PC-3 (cell line): ENCODE results near the gene RNU6-1. TPM values are rescaled to one million over a fixed set of nuclear protein-coding genes. Genes with fewer than 3 reads are reported as not detected.

ENCODE experiments used
- ATAC-seq: fragments of 200-7000 bp; cut with Tn5 transposase; 2 replicates; pipeline ENCODE4 v1.9.1; 2020; ENCODE audit warnings: mild to moderate bottlenecking, moderate library complexity
- BruUV-seq: library from RNA; stranded (reverse); fragments of 400-500 nt; replicated peaks from 2 replicates; lab custom pipeline; 2021; lab: Mats Ljungman, UMichigan
- CTCF ChIA-PET: fragments of 300-600 bp; sonication (Branson Sonifier 250); formaldehyde crosslinking; loops from one replicate; lab custom pipeline; 2022; ENCODE audit warnings: antibody characterized with exemption; lab: Charles Lee
- POLR2A ChIA-PET: fragments of 300-600 bp; sonication (Branson Sonifier 250); formaldehyde crosslinking; loops from one replicate; lab custom pipeline; 2022; ENCODE audit warnings: antibody characterized with exemption; ENCODE audit not compliant: unreplicated experiment; lab: Charles Lee
- DNase-seq: peaks from one replicate; pipeline ENCODE4 v3.0.0-alpha.2; 2015
- H2AFZ ChIP-seq: fragments of 300-600 bp; sonication (generic); 2 replicates; pipeline ENCODE4 v1.6.0; 2016; ENCODE audit warnings: antibody characterized with exemption, low read length
- H3F3A ChIP-seq: fragments of 300-600 bp; sonication (generic); one replicate; pipeline ENCODE4 v1.6.0; 2017; ENCODE audit warnings: antibody characterized with exemption, low read length, control low read depth, mild to moderate bottlenecking; ENCODE audit not compliant: unreplicated experiment
- H3K27ac ChIP-seq: fragments of 300-600 bp; sonication (generic); 2 replicates; pipeline ENCODE4 v1.5.1; 2016; ENCODE audit warnings: mild to moderate bottlenecking, low read length
- H3K27me3 ChIP-seq: fragments of 300-600 bp; sonication (generic); 2 replicates; pipeline ENCODE4 v1.6.1; 2016; ENCODE audit warnings: low read length, mixed read lengths
- H3K36me3 ChIP-seq: fragments of 300-600 bp; sonication (generic); 2 replicates; pipeline ENCODE4 v1.6.1; 2016; ENCODE audit warnings: low read depth, mixed run types, low read length, mixed read lengths
- H3K4me1 ChIP-seq: fragments of 300-600 bp; sonication (generic); 2 replicates; pipeline ENCODE4 v1.5.1; 2016; ENCODE audit warnings: low read length; ENCODE audit not compliant: insufficient read depth
- H3K4me2 ChIP-seq: fragments of 300-600 bp; sonication (generic); 2 replicates; pipeline ENCODE4 v1.6.0; 2016; ENCODE audit warnings: low read length
- H3K4me3 ChIP-seq: fragments of 300-600 bp; sonication (generic); 2 replicates; pipeline ENCODE4 v1.5.1; 2016; ENCODE audit warnings: mild to moderate bottlenecking, low read length, mixed read lengths
- H3K79me2 ChIP-seq: fragments of 300-600 bp; sonication (generic); 2 replicates; pipeline ENCODE4 v1.6.1; 2017; ENCODE audit warnings: low read length, mixed read lengths
- H3K9ac ChIP-seq: fragments of 300-600 bp; sonication (generic); 2 replicates; pipeline ENCODE4 v1.6.0; 2016; ENCODE audit warnings: mild to moderate bottlenecking, low read length
- H3K9me2 ChIP-seq: fragments of 300-600 bp; sonication (generic); replicated peaks from 2 replicates; pipeline ENCODE4 v1.6.1; 2016; ENCODE audit warnings: mixed run types, low read length, mixed read lengths
- H3K9me3 ChIP-seq: fragments of 300-600 bp; sonication (generic); 2 replicates; pipeline ENCODE4 v1.6.1; 2016; ENCODE audit warnings: low read length, mixed read lengths
- H4K20me1 ChIP-seq: fragments of 300-600 bp; sonication (generic); 2 replicates; pipeline ENCODE4 v1.6.1; 2016; ENCODE audit warnings: low read length, mixed read lengths
- EZH2 ChIP-seq: fragments of 300-600 bp; sonication (generic); IDR thresholded peaks from one replicate; pipeline ENCODE4 v1.6.1; 2017; ENCODE audit warnings: antibody characterized with exemption, mild to moderate bottlenecking, low read length; ENCODE audit not compliant: unreplicated experiment
- EZH2phosphoT487 ChIP-seq: fragments of 300-600 bp; sonication (generic); IDR thresholded peaks from 2 replicates; pipeline ENCODE4 v1.6.1; 2018; ENCODE audit warnings: mild to moderate bottlenecking, antibody characterized with exemption, low read length, borderline replicate concordance
- intact Hi-C: fragments of 100-400 bp; cut with micrococcal nuclease; formaldehyde crosslinking; loops from 2 replicates; pipeline ENCODE4 v1.9.0; 2023
- total RNA-seq: library from RNA; depleted of rRNA; stranded (reverse); fragments of >200 nt; gene quantifications from 2 replicates; pipeline ENCODE4 v1.2.3, GENCODE V29; 2014
- TF ChIP-seq, protein P1 (sequence below): fragments of 300-600 bp; sonication (generic); conservative IDR thresholded peaks from 2 replicates; pipeline ENCODE4 v1.5.1; 2017; ENCODE audit warnings: antibody characterized with exemption, low read depth, mild to moderate bottlenecking, low read length

RNU6-1 gene
- total RNA-seq, 1 experiment from 2014 or later, result not detected

GRCh38 chr15:67805666-67806516 lies 34.0 kb downstream of the RNU6-1 start:
- Histone ChIP-seq H3K36me3 (no peaks in the 10 kb centered on the region), H3K4me1 (no peaks in the 10 kb centered on the region), H3F3A (no peaks in the 10 kb centered on the region), H3K9me3 (no peaks in the 10 kb centered on the region), H3K27me3 (no peaks in the 10 kb centered on the region), H3K27ac (no peak overlapping the region), H3K79me2 (no peaks in the 10 kb centered on the region), H3K4me3 (no peak overlapping the region), H3K9ac (no peak overlapping the region), H2AFZ (no peak overlapping the region), H3K4me2 (no peak overlapping the region), H3K9me2 (no peaks in the 10 kb centered on the region), H4K20me1 (no peaks in the 10 kb centered on the region)
- BruUV-seq, result no TSS peak
- POLR2A ChIA-PET, result no interaction called here
- no peak for DNase-seq
- CTCF ChIA-PET, result no interaction called here
- ATAC-seq, result no peak; the same call in 1 of the 2 replicates
- intact Hi-C loops, result no loop called here
- no peak for TF ChIP-seq EZH2phosphoT487
- TF ChIP-seq EZH2, result no peak
- TF ChIP-seq, protein P1, sequence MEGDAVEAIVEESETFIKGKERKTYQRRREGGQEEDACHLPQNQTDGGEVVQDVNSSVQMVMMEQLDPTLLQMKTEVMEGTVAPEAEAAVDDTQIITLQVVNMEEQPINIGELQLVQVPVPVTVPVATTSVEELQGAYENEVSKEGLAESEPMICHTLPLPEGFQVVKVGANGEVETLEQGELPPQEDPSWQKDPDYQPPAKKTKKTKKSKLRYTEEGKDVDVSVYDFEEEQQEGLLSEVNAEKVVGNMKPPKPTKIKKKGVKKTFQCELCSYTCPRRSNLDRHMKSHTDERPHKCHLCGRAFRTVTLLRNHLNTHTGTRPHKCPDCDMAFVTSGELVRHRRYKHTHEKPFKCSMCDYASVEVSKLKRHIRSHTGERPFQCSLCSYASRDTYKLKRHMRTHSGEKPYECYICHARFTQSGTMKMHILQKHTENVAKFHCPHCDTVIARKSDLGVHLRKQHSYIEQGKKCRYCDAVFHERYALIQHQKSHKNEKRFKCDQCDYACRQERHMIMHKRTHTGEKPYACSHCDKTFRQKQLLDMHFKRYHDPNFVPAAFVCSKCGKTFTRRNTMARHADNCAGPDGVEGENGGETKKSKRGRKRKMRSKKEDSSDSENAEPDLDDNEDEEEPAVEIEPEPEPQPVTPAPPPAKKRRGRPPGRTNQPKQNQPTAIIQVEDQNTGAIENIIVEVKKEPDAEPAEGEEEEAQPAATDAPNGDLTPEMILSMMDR, result no peak

DNA sequence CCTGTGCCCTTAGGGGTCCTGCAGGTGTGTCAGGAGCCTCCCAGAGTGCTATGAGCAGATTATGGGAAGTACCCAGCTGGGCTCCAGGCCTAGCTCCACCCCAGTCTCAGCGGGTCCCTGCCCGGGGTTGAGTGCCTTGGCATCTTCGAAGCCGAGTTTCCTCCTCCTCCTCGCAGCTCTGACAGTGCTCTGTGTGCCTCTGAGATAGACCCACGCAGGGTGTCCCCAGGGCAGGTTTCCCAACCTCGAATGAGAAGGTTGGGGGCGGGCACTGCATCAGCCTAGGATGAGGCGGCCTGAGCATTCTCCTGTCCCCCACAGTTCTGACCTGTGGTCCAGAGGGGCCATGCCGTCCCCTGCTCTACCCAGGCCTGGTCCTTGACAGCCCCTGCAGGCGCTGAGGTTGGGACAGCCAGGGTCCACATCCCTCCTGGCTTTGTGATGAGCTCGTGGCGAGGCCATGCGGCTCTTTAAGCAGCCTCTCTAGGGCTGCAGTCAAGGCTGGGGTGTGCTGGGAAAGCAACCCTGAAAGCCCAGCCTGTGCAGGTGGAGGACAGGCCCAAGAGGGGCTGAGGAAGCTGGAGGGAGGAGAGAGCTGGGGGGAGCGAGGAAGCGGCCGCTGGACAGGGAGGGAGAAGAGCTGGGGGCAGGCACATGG lies 34.7 kb downstream of the RNU6-1 start:
- Histone ChIP-seq H2AFZ (no peak overlapping the region), H3K9ac (no peak overlapping the region), H3K27ac (no peak overlapping the region), H3K27me3 (no peaks in the 10 kb centered on the region), H3K79me2 (no peaks in the 10 kb centered on the region), H3K9me3 (no peaks in the 10 kb centered on the region), H3K4me3 (no peak overlapping the region), H3K4me2 (no peak overlapping the region), H3K36me3 (no peaks in the 10 kb centered on the region), H3F3A (no peaks in the 10 kb centered on the region), H3K4me1 (no peaks in the 10 kb centered on the region), H4K20me1 (no peaks in the 10 kb centered on the region), H3K9me2 (no peaks in the 10 kb centered on the region)
- no TSS peak for BruUV-seq
- DNase-seq (no peak), ATAC-seq (no peak)
- TF ChIP-seq EZH2 (no peak), EZH2phosphoT487 (no peak)
- TF ChIP-seq, protein P1, result no peak
- ChIA-PET CTCF (no interaction called here), POLR2A (no interaction called here)
- intact Hi-C loops, result no loop called here
